ENCODE measurements around the gene CPB2.

CPB2 gene

DNA sequence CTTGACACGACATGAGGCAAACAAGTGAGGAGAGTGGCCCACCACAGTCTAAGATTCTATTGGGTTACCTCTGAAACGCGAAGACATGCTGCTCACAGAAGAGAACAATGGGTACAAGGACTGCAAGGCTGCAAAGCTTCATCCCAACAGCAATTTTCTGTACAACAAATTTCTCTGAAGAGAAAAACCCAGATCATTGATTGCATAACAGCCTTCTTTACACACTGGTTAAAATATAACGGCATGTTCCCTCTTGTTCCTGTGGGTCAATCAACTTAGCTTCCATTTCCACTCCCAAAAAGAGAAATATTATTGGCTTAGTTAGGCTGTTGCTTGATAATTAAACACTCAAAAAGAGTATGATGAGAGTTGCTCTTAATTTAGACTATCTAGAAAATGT, at the start of gene CPB2:
Gene CPB2, minus strand, starts transcription at position 166 of the 400 bp plus-strand sequence. Its CDS starts 24 bp downstream, at position 142.
- DNase-seq, result no peak

DNA sequence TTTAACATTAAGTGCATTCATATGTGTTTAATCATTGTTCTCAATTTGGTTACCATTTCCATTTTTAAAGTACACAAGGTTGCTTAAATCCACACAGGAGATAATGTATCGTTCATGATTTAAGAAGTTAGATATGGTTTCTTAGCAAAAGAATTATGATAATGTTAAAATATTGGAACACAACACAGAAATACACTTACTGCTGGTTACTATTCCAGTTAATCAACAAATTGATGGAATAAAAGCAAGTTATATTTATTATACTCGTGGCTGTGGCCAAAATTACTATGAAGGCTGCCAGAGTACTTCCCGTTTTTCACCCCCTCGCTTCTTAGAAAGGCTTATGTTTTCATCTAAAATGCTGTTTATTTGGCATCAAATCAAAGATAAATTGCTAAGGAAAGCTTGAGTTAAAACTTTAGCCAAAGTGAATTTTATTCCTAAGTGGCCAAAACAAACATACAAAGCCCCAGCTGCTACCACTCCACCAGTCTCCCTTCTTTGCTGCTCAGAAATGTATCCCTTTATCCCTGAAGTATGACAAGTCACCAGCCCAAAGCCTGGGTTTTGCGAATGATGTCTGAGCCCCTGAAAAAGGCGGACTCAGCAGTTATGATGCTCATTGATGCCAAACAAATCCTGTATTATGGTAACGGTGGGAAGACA, 49.4 kb upstream of the CPB2 start:
- no peak for DNase-seq

DNA sequence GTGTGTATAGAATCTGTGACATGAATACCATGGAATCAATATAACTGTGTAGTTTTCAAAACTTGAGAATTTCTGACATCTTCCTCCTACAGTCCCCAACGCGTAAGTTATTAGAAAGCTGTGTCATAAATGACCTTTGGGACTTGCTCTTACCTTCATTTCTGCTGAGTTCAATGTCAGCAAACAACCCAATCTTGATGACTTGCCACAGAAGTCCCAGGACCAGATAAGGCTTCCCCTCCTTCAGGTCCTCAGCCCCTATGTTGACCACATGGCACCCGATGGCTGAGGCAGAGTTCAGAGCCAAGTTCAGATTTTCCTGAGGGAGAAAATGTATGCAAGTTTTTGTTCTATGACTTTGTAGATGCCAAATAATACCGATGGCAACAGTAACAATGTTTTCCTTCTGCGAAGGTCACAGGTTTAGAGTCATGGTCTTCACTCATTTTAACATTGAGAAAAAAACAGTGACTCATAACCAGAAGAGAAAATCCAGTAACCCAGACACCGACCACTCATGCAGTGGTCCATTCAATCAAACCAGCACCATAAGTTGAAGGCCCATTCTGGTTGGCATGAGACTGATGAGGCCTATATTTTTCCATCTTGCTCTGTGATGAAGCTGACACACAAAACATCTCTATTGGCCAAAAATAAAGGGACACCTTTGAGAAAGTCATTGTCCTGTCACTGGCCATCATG, 47.9 kb upstream of the CPB2 start:
- DNase-seq, result no peak

DNA sequence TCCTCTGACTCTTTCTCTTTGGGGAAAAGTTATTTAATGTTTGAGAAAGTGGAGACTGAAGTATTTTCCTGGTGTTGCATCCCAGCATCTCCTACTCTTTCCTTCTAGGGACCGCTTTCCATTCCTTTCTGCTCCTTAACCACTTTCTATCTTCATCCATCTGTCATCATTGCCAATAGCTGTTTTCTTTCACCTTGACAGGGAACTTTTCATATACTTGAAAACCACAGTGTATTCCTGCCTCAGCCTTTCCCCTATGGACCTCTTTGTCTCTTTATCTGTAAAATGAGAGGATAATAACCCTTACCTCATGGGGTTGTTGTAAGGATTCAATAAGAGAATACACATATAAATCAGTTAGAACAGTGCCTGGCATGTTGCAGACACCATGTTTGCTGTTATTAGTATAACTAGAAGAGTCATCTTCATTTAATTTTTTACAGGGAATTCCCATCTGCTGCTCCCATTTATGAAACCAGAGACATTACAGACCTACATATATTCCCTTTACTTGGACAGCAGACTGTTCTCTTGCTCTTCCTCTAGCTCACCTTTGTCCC, 45.4 kb upstream of the CPB2 start:
- DNase-seq, result no peak

- DNase-seq, result no peak
Measured at GRCh38 chr13:46149272-46150133, 44.7 kb upstream of the CPB2 start.

- no peak for DNase-seq
Measured at GRCh38 chr13:46146898-46147297, 42.1 kb upstream of the CPB2 start.

DNA sequence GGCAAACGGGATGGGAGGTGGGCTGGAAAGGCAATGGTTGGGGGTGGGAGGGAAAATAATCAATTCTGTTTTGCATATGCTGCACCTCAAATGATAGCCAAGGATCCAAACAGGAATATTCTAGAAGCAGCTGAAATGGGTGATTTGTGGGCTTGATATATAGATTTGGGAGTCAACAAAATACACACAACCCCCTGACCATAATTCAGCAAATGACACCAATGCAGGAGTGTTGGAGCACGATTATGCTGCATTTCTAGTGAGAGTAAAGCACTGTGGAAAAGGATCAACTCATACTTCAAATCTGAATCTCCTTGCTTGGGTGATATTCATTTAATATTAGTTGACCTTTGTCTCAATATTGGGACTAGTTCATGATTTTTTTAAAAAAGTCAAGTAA, 41.1 kb upstream of the CPB2 start:
- DNase-seq, result no peak

- DNase-seq, result no peak
Measured at GRCh38 chr13:46145135-46145534, 40.3 kb upstream of the CPB2 start.

DNA sequence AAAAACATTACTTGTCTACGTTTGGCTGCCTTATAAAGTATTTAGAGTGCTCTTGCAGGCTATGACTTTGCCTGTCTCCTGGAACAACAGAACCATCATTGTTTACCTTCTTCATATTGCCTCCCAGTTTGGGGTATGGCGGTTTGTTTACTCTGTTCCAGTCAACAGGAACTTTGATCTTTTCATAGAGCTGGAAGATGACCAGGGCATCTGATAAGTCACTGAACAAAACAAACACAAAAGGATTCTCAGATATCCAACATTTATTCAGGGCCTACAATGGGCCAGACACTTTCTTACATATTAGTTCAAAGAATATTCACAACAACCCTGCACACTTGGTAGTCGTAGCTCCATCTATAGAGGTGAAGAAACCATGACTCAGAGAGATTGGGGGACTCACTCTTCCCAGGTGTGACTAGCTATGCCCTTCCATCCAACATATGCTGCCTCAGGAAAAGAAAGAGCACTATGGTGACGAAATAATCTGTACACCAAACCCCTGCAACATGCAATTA, 38.4 kb upstream of the CPB2 start:
- no peak for DNase-seq

DNA sequence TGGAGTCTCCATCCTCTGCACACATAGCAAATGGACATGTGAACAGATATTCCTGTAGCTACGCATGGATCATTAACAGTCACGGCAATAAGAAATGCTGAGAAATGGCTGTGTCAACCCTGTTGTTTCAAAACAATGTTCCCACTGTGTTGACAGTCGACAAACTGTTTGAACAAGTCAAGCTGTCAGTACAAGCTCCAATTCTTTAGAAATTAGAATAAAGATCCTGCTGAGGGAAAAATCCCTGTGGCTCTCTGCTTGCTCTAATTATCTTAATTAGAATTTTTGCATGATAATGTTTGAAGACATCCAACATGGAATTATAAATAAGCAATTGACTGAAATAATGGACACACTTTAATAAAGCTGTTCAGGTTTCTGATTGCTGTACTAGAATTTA, 37.9 kb upstream of the CPB2 start:
- no peak for DNase-seq

DNA sequence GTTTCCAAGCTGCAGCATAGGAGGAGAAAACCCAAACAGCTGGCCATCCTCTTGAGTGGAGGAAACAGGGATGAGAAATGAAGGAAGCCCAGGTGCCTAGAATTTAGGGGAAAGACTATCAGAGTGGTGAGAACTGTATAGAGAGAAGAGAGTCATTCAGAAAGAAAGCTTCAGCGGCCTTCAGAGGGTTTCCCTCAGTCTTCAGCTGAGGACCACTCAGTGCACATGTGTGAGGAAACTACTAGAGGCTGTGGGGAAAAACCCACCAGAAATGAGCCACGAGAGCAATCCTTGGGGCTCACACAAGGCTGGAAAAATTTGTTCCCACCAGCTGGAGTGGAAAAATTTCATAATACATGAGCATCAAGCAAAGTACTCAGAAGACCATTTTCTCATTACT, 35.2 kb upstream of the CPB2 start:
- DNase-seq, result no peak

DNA sequence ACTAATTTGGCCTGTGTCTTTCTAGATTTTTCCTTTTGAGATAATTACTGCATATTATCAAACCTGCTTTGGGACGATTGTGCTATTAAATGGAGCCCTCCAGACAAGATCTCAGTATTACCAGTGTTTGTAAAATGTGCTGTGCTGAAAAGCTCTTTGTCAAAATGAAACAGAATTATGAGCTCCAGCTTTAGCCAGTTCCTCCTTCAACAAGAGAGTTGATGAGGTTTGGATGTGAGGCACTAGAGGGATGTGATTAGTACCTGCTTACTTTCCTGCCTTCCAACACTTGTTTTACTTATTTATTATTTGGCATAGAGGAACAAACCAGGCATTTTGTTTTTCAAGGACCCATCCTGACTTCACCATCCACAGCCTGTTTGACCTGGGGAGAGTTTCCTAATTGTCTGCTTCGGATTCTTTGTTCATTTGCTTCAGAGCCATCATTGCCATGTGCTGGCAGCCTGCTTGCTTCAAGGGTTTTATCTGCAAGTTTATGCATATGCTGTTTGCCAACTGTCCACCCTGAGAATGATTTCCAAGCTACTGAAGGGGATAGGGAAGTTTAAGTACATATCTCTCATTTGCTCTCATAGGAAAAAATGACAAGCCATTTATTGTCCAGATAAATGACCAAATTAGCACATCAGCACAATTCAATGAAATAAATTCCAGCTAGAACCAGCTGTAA, 32.9 kb upstream of the CPB2 start:
- DNase-seq, result no peak

DNA sequence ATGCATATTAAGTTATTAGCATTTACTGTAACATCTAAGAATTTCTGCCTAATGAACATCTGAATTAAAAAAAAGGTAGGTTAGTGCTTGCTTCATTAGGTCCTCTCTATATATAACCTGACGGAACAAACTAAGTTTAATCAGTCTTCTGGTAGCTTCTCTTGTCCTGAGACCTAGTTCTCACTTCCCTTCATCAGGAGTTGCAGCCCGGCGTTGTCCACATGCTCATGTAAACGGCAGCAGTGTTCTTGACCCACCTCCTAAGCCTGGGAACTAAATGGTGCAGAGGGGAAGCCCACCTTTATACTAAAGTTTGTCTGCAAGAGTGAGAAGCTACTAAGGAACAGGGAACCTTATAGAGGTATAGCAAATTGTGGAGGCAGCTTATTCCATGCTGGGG, 31.9 kb upstream of the CPB2 start:
- DNase-seq, result no peak

DNA sequence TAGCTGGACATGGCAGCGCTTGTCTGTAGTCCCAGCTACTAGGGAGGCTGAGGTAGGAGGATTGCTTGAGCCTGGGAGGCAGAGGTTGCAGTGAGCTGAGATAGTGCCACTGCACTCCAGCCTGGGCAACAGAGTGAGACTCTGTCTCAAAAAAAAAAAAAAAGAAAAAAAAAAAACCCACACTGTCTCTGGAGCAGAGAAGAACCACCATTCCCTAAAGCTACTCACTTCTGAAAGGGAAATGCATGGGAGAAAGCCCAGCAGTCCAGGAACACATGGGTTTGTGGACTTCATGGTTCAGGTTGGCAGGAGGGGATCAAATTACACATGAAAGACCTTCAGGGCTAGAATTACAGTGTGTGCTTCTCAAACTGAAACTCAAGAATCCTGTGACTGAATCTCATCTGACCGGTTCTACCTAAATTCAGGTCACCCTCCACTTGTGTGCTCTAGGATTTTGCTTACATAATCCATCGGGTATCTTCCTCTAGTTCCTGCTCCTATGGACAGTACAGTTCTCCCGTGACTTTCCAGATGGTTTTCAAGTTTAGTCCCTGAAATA, 30.2 kb upstream of the CPB2 start:
- DNase-seq, result no peak

GRCh38 chr13:46134494-46134893, 29.7 kb upstream of the CPB2 start:
- DNase-seq, result no peak

GRCh38 chr13:46132109-46132508, 27.3 kb upstream of the CPB2 start:
- no peak for DNase-seq

- DNase-seq, result no peak
Measured at GRCh38 chr13:46131705-46132104, 26.9 kb upstream of the CPB2 start.

DNA sequence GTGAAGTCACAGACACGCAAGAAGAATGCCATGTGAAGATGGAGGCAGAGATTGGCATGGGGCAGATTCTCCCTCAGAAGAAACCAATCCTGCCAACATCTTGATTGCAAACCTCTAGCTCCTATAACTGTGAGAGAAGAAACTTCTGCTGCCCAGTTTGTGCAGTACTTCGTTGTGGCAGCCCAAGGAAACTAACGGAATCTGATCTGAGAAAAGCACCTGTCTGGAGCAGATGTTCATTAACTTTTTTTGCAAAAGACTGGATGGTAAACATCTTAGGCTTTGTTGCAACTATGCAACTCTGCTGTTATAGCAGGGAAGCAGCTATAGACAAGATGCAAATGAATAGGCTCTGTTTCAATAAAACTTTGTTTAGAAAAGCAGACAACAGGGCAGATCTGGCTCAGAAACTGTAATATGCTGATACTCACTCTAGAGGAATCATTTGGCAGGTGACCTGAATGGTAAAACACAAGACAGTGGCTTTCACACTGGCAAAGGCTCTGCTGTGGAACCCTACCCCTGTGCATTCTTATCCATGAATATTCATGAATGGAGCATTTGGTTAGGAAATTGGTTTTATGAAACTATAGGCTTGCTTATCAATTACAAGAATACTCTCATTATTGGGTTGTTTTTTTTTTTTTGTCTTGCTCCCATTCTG, 25.3 kb upstream of the CPB2 start:
- no peak for DNase-seq

- no peak for DNase-seq
Measured at GRCh38 chr13:46129124-46129523, 24.3 kb upstream of the CPB2 start.

- no peak for DNase-seq
Measured at GRCh38 chr13:46127358-46128023, 22.7 kb upstream of the CPB2 start.

Measured in activated effector memory CD4-positive, alpha-beta T cell treated with Interleukin-2 at 50 U/mL for 16 hours (primary cell).